NOMO-1 (cell line): ENCODE results near the gene GZMM.

Source experiments
- DNase-seq, 2 experiments: peaks; one replicate each; lab custom pipeline; 2025; ENCODE audit not compliant: unreplicated experiment in 2 of 2; lab: John Stamatoyannopoulos, UW

GZMM gene

GRCh38 chr19:533364-534058, 10.3 kb upstream of the GZMM start:
- DNase-seq, result no peak

GRCh38 chr19:534088-534487, 9.8 kb upstream of the GZMM start:
- DNase-seq, result no peak

- DNase-seq, result no peak
Observed at GRCh38 chr19:535017-535835, 8.6 kb upstream of the GZMM start.

GRCh38 chr19:536031-536880, 7.6 kb upstream of the GZMM start:
- no peak for DNase-seq

- DNase-seq, result no peak
Observed at GRCh38 chr19:536881-537404, 6.9 kb upstream of the GZMM start.

- DNase-seq, result no peak
Observed at GRCh38 chr19:538641-539428, 5.0 kb upstream of the GZMM start.

- no peak for DNase-seq
Observed at GRCh38 chr19:539429-540030, 4.3 kb upstream of the GZMM start.

GRCh38 chr19:540867-541637, 2.8 kb upstream of the GZMM start:
- DNase-seq, result no peak

GRCh38 chr19:541699-542098, 2.2 kb upstream of the GZMM start:
- DNase-seq, result no peak

- DNase-seq, result no peak
Observed at GRCh38 chr19:542173-542866, 1.5 kb upstream of the GZMM start.

- DNase-seq, result no peak
Observed at GRCh38 chr19:547117-547516, 3.3 kb downstream of the GZMM start.

- no peak for DNase-seq
Observed at GRCh38 chr19:547836-548720, 4.2 kb downstream of the GZMM start.

GRCh38 chr19:548886-549830, 5.3 kb downstream of the GZMM start:
- no peak for DNase-seq

GRCh38 chr19:554817-555216, 11.0 kb downstream of the GZMM start:
- no peak for DNase-seq

GRCh38 chr19:555474-555808, 11.6 kb downstream of the GZMM start:
- no peak for DNase-seq

GRCh38 chr19:556611-557382, 12.9 kb downstream of the GZMM start:
- DNase-seq, result no peak
